GM10266 (cell line): ENCODE measurements around the gene ARPC1A.
A peak's percentile ranks its signal among the peaks of the same experiment; 100 is the strongest.
"Not testable (repeated sequence)": the region's sequence is repeated elsewhere in the genome, so short reads cannot be mapped to it uniquely, and the experiment has no call there.

Experiments
- DNase-seq: peaks from one replicate; pipeline ENCODE4 v3.0.0; 2012; ENCODE audit errors: extremely low spot score
- CTCF ChIP-seq: IDR thresholded peaks from 2 replicates; pipeline ENCODE4 v1.5.1; 2012; ENCODE audit warnings: mild to moderate bottlenecking, low read depth; ENCODE audit not compliant: control insufficient read depth, insufficient read depth; ENCODE audit errors: missing control alignments

ARPC1A gene

GRCh38 chr7:99415513-99416127 is 89.9 kb downstream of the ARPC1A start:
- TF ChIP-seq CTCF = peak; percentile 43

More at GRCh38 chr7:99415513-99416127, 89.9 kb downstream of the ARPC1A start:
- DNase-seq = not testable (repeated sequence)
